Right lobe of liver (tissue), 6 donors: ENCODE data around the gene LPIN2. TPM values are rescaled to one million over a fixed set of nuclear protein-coding genes. Genes with fewer than 3 reads are reported as not detected.
"Not testable (repeated sequence)": the region's sequence is repeated elsewhere in the genome, so short reads cannot be mapped to it uniquely, and the experiment has no call there.

Experiments used
- ATAC-seq, 4 donors: fragments of 200-7000 bp; cut with Tn5 transposase; one replicate each; pipeline ENCODE4 v1.9.1; 2020; ENCODE audit warnings: mild to moderate bottlenecking in 4 of 4, moderate library complexity in 4 of 4
- DNase-seq, 3 donors: peaks; one replicate each; pipeline ENCODE4 v3.0.0-alpha.2; 2020
- H3K27ac ChIP-seq, 3 donors: fragments of 200-600 bp; one replicate each; pipeline ENCODE4 v1.8.0; 2022
- H3K27me3 ChIP-seq, 2 donors: fragments of 200-600 bp; one replicate each; pipeline ENCODE4 v1.8.0; 2022
- H3K36me3 ChIP-seq, 4 donors: fragments of 200-600 bp; sonication (generic) in 1 of 4; one replicate each; pipeline versions ENCODE4 v1.5.1 to v1.8.0; 2017 to 2022; ENCODE audit warnings: control low read depth in 1 of 4
- H3K4me1 ChIP-seq, 4 donors: fragments of 200-600 bp; sonication (generic) in 1 of 4; one replicate each; pipeline versions ENCODE4 v1.5.1 to v1.8.0; 2017 to 2022; ENCODE audit warnings: control low read depth in 1 of 4
- H3K4me3 ChIP-seq, 3 donors: fragments of 200-600 bp; one replicate each; pipeline ENCODE4 v1.8.0; 2022
- H3K9me3 ChIP-seq, 4 donors: fragments of 200-600 bp; sonication (generic) in 1 of 4; one replicate each; pipeline versions ENCODE4 v1.5.1 to v1.8.0; 2017 to 2022; ENCODE audit warnings: control low read depth in 1 of 4
- CTCF ChIP-seq, 4 donors: fragments of 200-600 bp in 3 of 4; fragments of 450-650 bp in 1 of 4; IDR thresholded peaks; one replicate each; pipeline versions ENCODE4 v1.5.1 to v1.8.0; 2016 to 2022; ENCODE audit warnings: antibody characterized with exemption in 4 of 4, mild to moderate bottlenecking in 2 of 4
- POLR2A ChIP-seq: fragments of 450-650 bp; IDR thresholded peaks from one replicate; pipeline ENCODE4 v1.6.1; 2017; ENCODE audit warnings: antibody characterized with exemption, mild to moderate bottlenecking
- WGBS: methylation state at CpG from one replicate; pipeline ENCODE4 v1.1.6; 2018; ENCODE audit warnings: low coverage, low lambda C conversion rate; ENCODE audit not compliant: insufficient coverage; ENCODE audit errors: missing lambda C conversion rate; 5-methylcytosine and 5-hydroxymethylcytosine counted together
- intact Hi-C, 2 donors: fragments of 100-400 bp; cut with DNase I; formaldehyde crosslinking; loops; one replicate each; pipeline versions ENCODE4 v1.11.2 to v1.14.1; 2022
- total RNA-seq, 6 experiments: library from RNA; depleted of rRNA in 2 of 6; stranded (reverse); fragments of >200 nt in 2 of 6; fragmentation: NEBNext Ultra II Directional in 3 of 6; extraction: Animal tissue kit (Norgen Biotek cat#: 25700) in 3 of 6; gene quantifications; one replicate each; pipeline versions ENCODE4 v1.1.0 to v1.2.4, GENCODE V29; 2016 to 2023
- donor health status: DM: no; HTN: yes; CAD: no.
- donor health status: DM: no; HTN: no; CAD: no.
- donor health status: DM: no; HTN: no; CAD: no.
- donor health status: DM: no; HTN: yes; CAD: no.
- donor health status: DM: no; HTN: yes; CAD: no.

LPIN2 gene
- total RNA-seq, 6 experiments from 2014 or later = 64.9 to 175 (median 150) TPM

GRCh38 chr18:3032721-3033120 is 19.8 kb upstream of the LPIN2 start:
- no peaks in the 10 kb centered on the region for H3K9me3 ChIP-seq
- WGBS = 87% methylated on average over 2 of the region's 3 CpGs
- no peak overlapping the region for H3K4me3 ChIP-seq
- no peak for ATAC-seq
- no peaks in the 10 kb centered on the region for H3K27me3 ChIP-seq
- no peak for TF ChIP-seq CTCF (IDR thresholded peaks at IDR 0.05)
- TF ChIP-seq POLR2A = no peak
- peaks cover 0 to 3% (median 0%) of the 10 kb centered on the region in 4 donors for H3K4me1 ChIP-seq
- intact Hi-C loops = no loop called here
- no peak for DNase-seq
- H3K27ac ChIP-seq = no peak overlapping the region
- H3K36me3 ChIP-seq = no peaks in the 10 kb centered on the region

- Histone ChIP-seq H3K27ac (peak overlapping the region in 2 of 3 donors; percentile 8 to 31), H3K4me1 (no peaks in the 10 kb centered on the region), H3K4me3 (no peak overlapping the region), H3K9me3 (no peaks in the 10 kb centered on the region), H3K36me3 (no peaks in the 10 kb centered on the region), H3K27me3 (no peaks in the 10 kb centered on the region)
- ATAC-seq (peak; percentile 46 to 80 (median 54)), DNase-seq (peak in 1 of 3 donors; percentile 42)
- WGBS = 40% methylated on average over 11 of the region's 12 CpGs
- intact Hi-C loops = no loop called here
- TF ChIP-seq CTCF (IDR thresholded peaks at IDR 0.05) (no peak), POLR2A (no peak)
These were observed 16.4 kb upstream of the LPIN2 start for GRCh38 chr18:3029215-3029952.

- ATAC-seq, H3K9me3 ChIP-seq, H3K4me3 ChIP-seq, intact Hi-C loops, H3K36me3 ChIP-seq, H3K27me3 ChIP-seq, H3K27ac ChIP-seq, H3K4me1 ChIP-seq: not testable (repeated sequence)
- no CpG with 5 or more reads among the region's 3 CpGs for WGBS
- peak in 1 of 3 donors; percentile 4 for DNase-seq
These were observed 15.2 kb upstream of the LPIN2 start for GRCh38 chr18:3028115-3028514.

- H3K9me3 ChIP-seq = no peaks in the 10 kb centered on the region
- TF ChIP-seq POLR2A (no peak), CTCF (IDR thresholded peaks at IDR 0.05) (no peak)
- no peaks in the 10 kb centered on the region for H3K27me3 ChIP-seq
- intact Hi-C loops = no loop called here
- no peak overlapping the region for H3K4me3 ChIP-seq
- no peak overlapping the region for H3K27ac ChIP-seq
- 70% methylated on average over 11 of the region's 11 CpGs for WGBS
- no peaks in the 10 kb centered on the region for H3K36me3 ChIP-seq
- H3K4me1 ChIP-seq = no peaks in the 10 kb centered on the region
- DNase-seq (peak in 1 of 3 donors; percentile 14), ATAC-seq (peak in 1 of 4 donors; percentile 16)
These were observed 14.5 kb upstream of the LPIN2 start for GRCh38 chr18:3027370-3027891.

GRCh38 chr18:3025544-3025943 is 12.6 kb upstream of the LPIN2 start:
- ATAC-seq (no peak), DNase-seq (no peak)
- TF ChIP-seq CTCF (IDR thresholded peaks at IDR 0.05) (no peak), POLR2A (no peak)
- Histone ChIP-seq H3K27ac (no peak overlapping the region), H3K4me3 (no peak overlapping the region), H3K9me3 (no peaks in the 10 kb centered on the region), H3K4me1 (no peaks in the 10 kb centered on the region), H3K36me3 (no peaks in the 10 kb centered on the region), H3K27me3 (no peaks in the 10 kb centered on the region)
- intact Hi-C loops = no loop called here
- WGBS = 91% methylated on average over 2 of the region's 2 CpGs

- H3K4me1 ChIP-seq, H3K4me3 ChIP-seq, H3K36me3 ChIP-seq, intact Hi-C loops, H3K27me3 ChIP-seq, H3K9me3 ChIP-seq, ATAC-seq, DNase-seq, H3K27ac ChIP-seq: not testable (repeated sequence)
- WGBS = 93% methylated on average over 3 of the region's 5 CpGs
These were observed 10.7 kb upstream of the LPIN2 start for GRCh38 chr18:3023603-3024002.
